HepG2 (cell line): ENCODE measurements around the gene GRK5. TPM values are rescaled to one million over a fixed set of nuclear protein-coding genes. Genes with fewer than 3 reads are reported as not detected.

Experiments used
- ARID4A ChIP-seq: sonication (generic); formaldehyde crosslinking; IDR thresholded peaks from 2 replicates; pipeline ENCODE4 v1.5.0; 2020; ENCODE audit warnings: mild to moderate bottlenecking, missing genetic modification reagents, borderline replicate concordance
- FUBP1 ChIP-seq: sonication (generic); formaldehyde crosslinking; IDR thresholded peaks from 2 replicates; pipeline ENCODE4 v1.5.1; 2020; ENCODE audit warnings: missing genetic modification reagents, mild to moderate bottlenecking, borderline replicate concordance
- MATR3 ChIP-seq: sonication (generic); formaldehyde crosslinking; IDR thresholded peaks from 2 replicates; pipeline ENCODE4 v1.4.0; 2020; ENCODE audit warnings: missing genetic modification reagents
- MBNL3 ChIP-seq: fragments of 250-450 bp; sonication (Bioruptor Pico); conservative IDR thresholded peaks from 2 replicates; pipeline ENCODE4 v1.8.0; 2022; ENCODE audit warnings: mild to moderate bottlenecking, inconsistent platforms
- REPIN1 ChIP-seq: sonication (generic); formaldehyde crosslinking; IDR thresholded peaks from 2 replicates; pipeline ENCODE4 v1.8.0; 2022; ENCODE audit warnings: missing genetic modification reagents, low read depth, mild to moderate bottlenecking, borderline replicate concordance
- SIN3B ChIP-seq: fragments of 150-350 bp; IDR thresholded peaks from 2 replicates; pipeline ENCODE4 v1.6.1; 2014; ENCODE audit warnings: low read length
- SIX1 ChIP-seq: sonication (generic); formaldehyde crosslinking; IDR thresholded peaks from 2 replicates; pipeline ENCODE4 v1.4.0; 2020; ENCODE audit warnings: missing genetic modification reagents, borderline replicate concordance
- SMYD3 ChIP-seq: sonication (generic); formaldehyde crosslinking; IDR thresholded peaks from 2 replicates; pipeline ENCODE4 v1.8.1; 2023; ENCODE audit warnings: mild to moderate bottlenecking, missing genetic modification reagents
- SRSF4 ChIP-seq: fragments of 200-400 bp; formaldehyde crosslinking; IDR thresholded peaks from one replicate; pipeline ENCODE4 v1.6.1; 2018; ENCODE audit warnings: mild to moderate bottlenecking, low read depth, low read length, moderate library complexity; ENCODE audit not compliant: poor library complexity, severe bottlenecking
- ZFP90 ChIP-seq: sonication (generic); formaldehyde crosslinking; IDR thresholded peaks from 2 replicates; pipeline ENCODE4 v1.8.0; 2022; ENCODE audit warnings: missing genetic modification reagents, mild to moderate bottlenecking, inconsistent platforms, borderline replicate concordance
- ZNF343 ChIP-seq: sonication (generic); formaldehyde crosslinking; IDR thresholded peaks from 2 replicates; pipeline ENCODE4 v1.4.0; 2020; ENCODE audit warnings: mild to moderate bottlenecking, missing genetic modification reagents
- ZNF430 ChIP-seq: sonication (generic); formaldehyde crosslinking; IDR thresholded peaks from 2 replicates; pipeline ENCODE4 v1.9.0; 2021; ENCODE audit warnings: mild to moderate bottlenecking, missing genetic modification reagents
- ZNF431 ChIP-seq: sonication (generic); formaldehyde crosslinking; IDR thresholded peaks from 2 replicates; pipeline ENCODE4 v1.9.0; 2022; ENCODE audit warnings: missing genetic modification reagents, low read depth, mild to moderate bottlenecking, borderline replicate concordance
- ZNF710 ChIP-seq: sonication (generic); formaldehyde crosslinking; IDR thresholded peaks from 2 replicates; pipeline ENCODE4 v1.5.0; 2020; ENCODE audit warnings: mild to moderate bottlenecking, missing genetic modification reagents, borderline replicate concordance
- ZNF766 ChIP-seq: sonication (generic); formaldehyde crosslinking; IDR thresholded peaks from 2 replicates; pipeline ENCODE4 v1.5.0; 2020; ENCODE audit warnings: missing genetic modification reagents, borderline replicate concordance
- ZNF768 ChIP-seq: sonication (generic); formaldehyde crosslinking; IDR thresholded peaks from 2 replicates; pipeline ENCODE4 v1.4.0; 2020; ENCODE audit warnings: missing genetic modification reagents
- ZSCAN25 ChIP-seq: sonication (generic); formaldehyde crosslinking; IDR thresholded peaks from 2 replicates; pipeline ENCODE4 v1.8.0; 2022; ENCODE audit warnings: mild to moderate bottlenecking, missing genetic modification reagents
- ZZZ3 ChIP-seq: sonication (generic); formaldehyde crosslinking; IDR thresholded peaks from 2 replicates; pipeline ENCODE4 v1.4.0; 2020; ENCODE audit warnings: missing genetic modification reagents, mild to moderate bottlenecking, borderline replicate concordance
- polyA plus RNA-seq, 8 experiments: library from polyadenylated mRNA; depleted of rRNA in 3 of 8; stranded (reverse) in 7 of 8; unstranded in 1 of 8; fragments of >200 nt; fragmentation: Illumina TruSeq in 4 of 8; extraction: Trizol in 4 of 8; gene quantifications; 2 replicates each; pipeline versions ENCODE4 v1.2.1 to v1.2.3, GENCODE V29; 2011 to 2016; ENCODE audit warnings: low read depth in 4 of 8, missing spikeins in 1 of 8, mixed read lengths in 1 of 8; ENCODE audit not compliant: insufficient read depth in 1 of 8
- total RNA-seq, 5 experiments: library from RNA; depleted of rRNA; stranded (reverse); fragments of >200 nt; fragmentation: Illumina TruSeq; extraction: Trizol; gene quantifications; 2 replicates each; pipeline ENCODE4 v1.2.3, GENCODE V29; 2016; ENCODE audit warnings: low read depth in 1 of 5
- TF ChIP-seq, protein P1 (sequence below): IDR thresholded peaks from 2 replicates; pipeline ENCODE4 v1.6.1; 2018; ENCODE audit warnings: missing genetic modification reagents

Gene GRK5
- total and polyA plus RNA-seq, 2 of the 13 experiments (the other 11 are each of a cell fraction or from before 2014, with no cell fraction given), result 10.4 to 12.6 TPM

DNA sequence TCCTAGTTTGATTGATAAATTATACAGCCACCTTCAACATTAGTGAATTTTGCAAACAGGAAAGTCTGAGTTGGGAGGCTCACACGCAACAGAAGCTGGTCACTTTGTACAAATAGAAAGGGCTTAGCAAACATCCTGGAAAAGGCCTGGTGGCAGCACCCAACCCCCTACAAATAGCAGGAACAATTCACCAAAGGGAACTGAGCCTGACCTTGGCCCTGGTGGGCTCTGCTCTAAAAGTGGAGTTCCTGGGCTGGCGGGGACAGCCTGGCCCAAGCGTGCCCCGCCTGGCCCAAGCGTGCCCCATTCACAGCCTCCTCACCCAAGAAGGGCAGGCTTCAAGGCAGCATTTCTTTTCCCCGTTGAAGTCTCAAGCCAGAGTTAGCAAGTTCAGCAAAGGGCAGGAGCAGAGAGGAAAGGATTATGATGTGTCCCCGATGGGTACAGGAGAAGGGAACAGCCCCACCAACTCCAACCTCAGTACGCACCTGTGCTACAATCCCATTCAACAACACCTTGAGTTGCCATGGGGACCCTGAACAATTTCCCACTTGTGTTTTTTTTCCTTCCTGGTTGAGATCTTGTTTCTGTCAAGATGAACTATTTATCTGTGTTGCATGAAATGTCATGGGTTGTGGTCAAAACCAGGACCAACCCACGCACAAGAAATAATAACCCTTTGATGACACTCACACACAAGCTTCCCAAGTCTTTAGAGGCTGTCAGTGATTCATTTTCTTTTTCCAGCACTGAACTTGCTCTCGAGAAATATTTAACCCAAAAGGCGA lies 291.7 kb downstream of the GRK5 start (continued):
- TF ChIP-seq ZNF431, result no peak
- TF ChIP-seq ZNF768 (CRISPR knock-in tag), result peak; percentile 17; the same call in 1 of the 2 replicates
- TF ChIP-seq ARID4A (CRISPR knock-in tag), result peak; percentile 35; the same call in 1 of the 2 replicates
- no peak for TF ChIP-seq SIX1 (CRISPR knock-in tag)
- no peak for TF ChIP-seq SRSF4
- 0 out of 2 replicates have a peak, but pooled peaks have one; percentile 26 for TF ChIP-seq ZNF710 (CRISPR knock-in tag)
- peak; percentile 69; the same call in 1 of the 2 replicates for TF ChIP-seq ZFP90
- TF ChIP-seq SIN3B, result no peak
- TF ChIP-seq ZNF766 (CRISPR knock-in tag), result no peak
- peak; percentile 35; the same call in 1 of the 2 replicates for TF ChIP-seq REPIN1 (CRISPR knock-in tag)
- TF ChIP-seq ZSCAN25 (CRISPR knock-in tag), result no peak
- TF ChIP-seq ZNF430 (CRISPR knock-in tag), result 0 out of 2 replicates have a peak, but pooled peaks have one; percentile 55
- no peak for TF ChIP-seq SMYD3
- no peak for TF ChIP-seq ZZZ3 (CRISPR knock-in tag)
- TF ChIP-seq FUBP1 (CRISPR knock-in tag), result no peak
- no peak for TF ChIP-seq ZNF343 (CRISPR knock-in tag)
- no peak for TF ChIP-seq MBNL3 (CRISPR knock-in tag)
- TF ChIP-seq MATR3, result no peak
- TF ChIP-seq, protein P1, sequence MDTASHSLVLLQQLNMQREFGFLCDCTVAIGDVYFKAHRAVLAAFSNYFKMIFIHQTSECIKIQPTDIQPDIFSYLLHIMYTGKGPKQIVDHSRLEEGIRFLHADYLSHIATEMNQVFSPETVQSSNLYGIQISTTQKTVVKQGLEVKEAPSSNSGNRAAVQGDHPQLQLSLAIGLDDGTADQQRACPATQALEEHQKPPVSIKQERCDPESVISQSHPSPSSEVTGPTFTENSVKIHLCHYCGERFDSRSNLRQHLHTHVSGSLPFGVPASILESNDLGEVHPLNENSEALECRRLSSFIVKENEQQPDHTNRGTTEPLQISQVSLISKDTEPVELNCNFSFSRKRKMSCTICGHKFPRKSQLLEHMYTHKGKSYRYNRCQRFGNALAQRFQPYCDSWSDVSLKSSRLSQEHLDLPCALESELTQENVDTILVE (CRISPR knock-in tag), result no peak
